Caco-2 (cell line): Measurements from ENCODE around the gene EFHC1. TPM values are rescaled to one million over a fixed set of nuclear protein-coding genes. Genes with fewer than 3 reads are reported as not detected.
A peak's percentile ranks its signal among the peaks of the same experiment; 100 is the strongest.

Source experiments
- BruUV-seq: library from RNA; stranded (reverse); fragments of 400-500 nt; replicated peaks from 2 replicates; lab custom pipeline; 2021; lab: Mats Ljungman, UMichigan
- CTCF ChIA-PET: fragments of 300-600 bp; sonication (Branson Sonifier 250); formaldehyde crosslinking; loops from one replicate; lab custom pipeline; 2022; ENCODE audit warnings: antibody characterized with exemption; lab: Charles Lee
- POLR2A ChIA-PET: fragments of 300-600 bp; sonication (Branson Sonifier 250); formaldehyde crosslinking; loops from one replicate; lab custom pipeline; 2022; ENCODE audit warnings: antibody characterized with exemption; lab: Charles Lee
- DNase-seq, 2 experiments: peaks; one replicate each; pipeline versions ENCODE4 v3.0.0 to v3.0.0-alpha.2; 2020 to 2022
- H3K27me3 ChIP-seq: replicated peaks from 2 replicates; pipeline ENCODE4 v1.6.0; 2011; ENCODE audit warnings: low read length; ENCODE audit not compliant: control insufficient read depth, insufficient read depth
- H3K36me3 ChIP-seq: 2 replicates; pipeline ENCODE4 v1.5.1; 2011; ENCODE audit warnings: low read length; ENCODE audit not compliant: control insufficient read depth, insufficient read depth
- H3K4me1 ChIP-seq: fragments of 250-450 bp; sonication (Bioruptor Pico); 2 replicates; pipeline ENCODE4 v1.5.1; 2020; ENCODE audit warnings: mild to moderate bottlenecking
- H3K4me3 ChIP-seq: 2 replicates; pipeline ENCODE4 v1.5.1; 2011; ENCODE audit warnings: low read depth, mild to moderate bottlenecking, control low read depth, low read length
- H3K9me3 ChIP-seq: fragments of 250-450 bp; sonication (Bioruptor Pico); 2 replicates; pipeline ENCODE4 v1.5.1; 2020; ENCODE audit warnings: mild to moderate bottlenecking, moderate library complexity
- H3K27ac Mint-ChIP-seq: one replicate; pipeline ENCODE4 v1.8.0; 2022; ENCODE audit warnings: mixed read lengths; ENCODE audit not compliant: unreplicated experiment
- H3K27me3 Mint-ChIP-seq: one replicate; pipeline ENCODE4 v1.8.0; 2022; ENCODE audit warnings: mixed read lengths; ENCODE audit not compliant: insufficient read depth, unreplicated experiment
- H3K36me3 Mint-ChIP-seq: one replicate; pipeline ENCODE4 v1.8.0; 2022; ENCODE audit warnings: mild to moderate bottlenecking, mixed read lengths; ENCODE audit not compliant: insufficient read depth, unreplicated experiment
- H3K4me1 Mint-ChIP-seq: one replicate; pipeline ENCODE4 v1.8.0; 2022; ENCODE audit warnings: low read depth, mixed read lengths; ENCODE audit not compliant: unreplicated experiment
- H3K4me3 Mint-ChIP-seq: one replicate; pipeline ENCODE4 v1.8.0; 2022; ENCODE audit warnings: mild to moderate bottlenecking, moderate library complexity, mixed read lengths; ENCODE audit not compliant: unreplicated experiment
- H3K9me3 Mint-ChIP-seq: one replicate; pipeline ENCODE4 v1.8.0; 2022; ENCODE audit warnings: mixed read lengths; ENCODE audit not compliant: unreplicated experiment
- intact Hi-C: fragments of 100-400 bp; cut with micrococcal nuclease; formaldehyde crosslinking; loops from one replicate; pipeline ENCODE4 v1.10.0; 2022; ENCODE audit not compliant: unreplicated experiment
- total RNA-seq: library from RNA; stranded (reverse); gene quantifications from 2 replicates; pipeline ENCODE4 v1.2.3, GENCODE V29; 2022
- TF ChIP-seq, protein P1 (sequence below), 2 experiments: fragments of 200-600 bp in 1 of 2; IDR thresholded peaks; 1 replicate in 1 of 2; 2 replicates in 1 of 2; pipeline versions ENCODE4 v1.5.1 to v1.8.0; 2011 to 2022; ENCODE audit warnings: antibody characterized with exemption in 1 of 2, control low read depth in 1 of 2, inconsistent platforms in 1 of 2, low read depth in 1 of 2, low read length in 1 of 2, mild to moderate bottlenecking in 1 of 2, moderate library complexity in 1 of 2; ENCODE audit not compliant: insufficient read depth in 1 of 2, severe bottlenecking in 1 of 2, unreplicated experiment in 1 of 2

The EFHC1 gene
- total RNA-seq, 1 experiment from 2014 or later, result 14.6 TPM

DNA sequence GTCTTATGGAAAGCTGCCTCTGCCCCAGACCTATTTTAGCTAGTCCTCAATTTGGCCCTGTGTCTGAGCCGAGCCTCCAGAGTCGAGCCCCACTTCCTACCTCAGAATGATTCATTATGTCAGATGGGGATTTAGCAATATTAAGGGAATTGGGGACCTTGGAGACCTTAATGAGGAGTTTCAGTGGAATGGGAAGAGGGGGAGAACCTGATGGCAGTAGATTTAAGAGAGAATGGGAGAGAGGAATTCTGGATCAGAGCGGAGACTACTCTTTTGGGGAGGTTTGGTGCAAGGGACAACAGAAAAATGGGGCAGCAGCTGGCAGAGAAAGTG is 63.5 kb downstream of the EFHC1 start:
- Mint-ChIP-seq H3K4me3 (no peak overlapping the region), H3K36me3 (no peaks in the 10 kb centered on the region), H3K27ac (peak overlapping the region; percentile 14), H3K4me1 (no peaks in the 10 kb centered on the region), H3K9me3 (no peaks in the 10 kb centered on the region), H3K27me3 (no peaks in the 10 kb centered on the region)
- H3K4me3 ChIP-seq, result no peak overlapping the region
- H3K36me3 ChIP-seq, result no peaks in the 10 kb centered on the region
- DNase-seq, result no peak
- ChIA-PET CTCF (no interaction called here), POLR2A (no interaction called here)
- intact Hi-C loops, result no loop called here
- no TSS peak for BruUV-seq
- H3K4me1 ChIP-seq, result no peaks in the 10 kb centered on the region
- H3K27me3 ChIP-seq, result no peaks in the 10 kb centered on the region
- TF ChIP-seq, protein P1, sequence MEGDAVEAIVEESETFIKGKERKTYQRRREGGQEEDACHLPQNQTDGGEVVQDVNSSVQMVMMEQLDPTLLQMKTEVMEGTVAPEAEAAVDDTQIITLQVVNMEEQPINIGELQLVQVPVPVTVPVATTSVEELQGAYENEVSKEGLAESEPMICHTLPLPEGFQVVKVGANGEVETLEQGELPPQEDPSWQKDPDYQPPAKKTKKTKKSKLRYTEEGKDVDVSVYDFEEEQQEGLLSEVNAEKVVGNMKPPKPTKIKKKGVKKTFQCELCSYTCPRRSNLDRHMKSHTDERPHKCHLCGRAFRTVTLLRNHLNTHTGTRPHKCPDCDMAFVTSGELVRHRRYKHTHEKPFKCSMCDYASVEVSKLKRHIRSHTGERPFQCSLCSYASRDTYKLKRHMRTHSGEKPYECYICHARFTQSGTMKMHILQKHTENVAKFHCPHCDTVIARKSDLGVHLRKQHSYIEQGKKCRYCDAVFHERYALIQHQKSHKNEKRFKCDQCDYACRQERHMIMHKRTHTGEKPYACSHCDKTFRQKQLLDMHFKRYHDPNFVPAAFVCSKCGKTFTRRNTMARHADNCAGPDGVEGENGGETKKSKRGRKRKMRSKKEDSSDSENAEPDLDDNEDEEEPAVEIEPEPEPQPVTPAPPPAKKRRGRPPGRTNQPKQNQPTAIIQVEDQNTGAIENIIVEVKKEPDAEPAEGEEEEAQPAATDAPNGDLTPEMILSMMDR (IDR thresholded peaks at IDR 0.05; ENCODE audit: insufficient read depth in 1 of 2, low read depth in 1 of 2, low read length in 1 of 2, severe bottlenecking in 1 of 2, unreplicated experiment in 1 of 2), result no peak
- no peaks in the 10 kb centered on the region for H3K9me3 ChIP-seq

DNA sequence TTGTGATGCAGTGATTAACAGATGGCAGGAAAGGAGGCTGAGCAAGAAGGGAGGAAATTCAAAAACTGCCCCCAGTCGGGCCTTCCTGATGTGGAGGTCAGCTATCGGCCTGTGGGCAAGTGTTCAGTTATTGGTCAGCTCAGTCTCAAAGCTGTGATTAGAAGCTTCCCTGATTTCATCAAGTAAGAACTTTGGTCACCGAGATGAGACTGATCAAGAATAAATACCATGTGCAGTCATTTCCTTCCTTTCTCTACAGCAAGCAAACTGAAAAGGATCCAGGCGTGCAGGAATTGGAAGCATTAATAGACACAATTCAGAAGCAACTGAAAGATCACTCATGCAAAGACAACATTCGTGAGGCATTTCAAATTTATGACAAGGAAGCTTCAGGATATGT is 69.7 kb downstream of the EFHC1 start:
- H3K9me3 ChIP-seq, result no peaks in the 10 kb centered on the region
- no peaks in the 10 kb centered on the region for H3K4me1 ChIP-seq
- Mint-ChIP-seq H3K27me3 (no peaks in the 10 kb centered on the region), H3K4me1 (no peaks in the 10 kb centered on the region), H3K9me3 (no peaks in the 10 kb centered on the region), H3K4me3 (no peak overlapping the region), H3K36me3 (peaks cover 4% of the 10 kb centered on the region), H3K27ac (no peak overlapping the region)
- intact Hi-C loops, result no loop called here
- no peaks in the 10 kb centered on the region for H3K27me3 ChIP-seq
- H3K36me3 ChIP-seq, result no peaks in the 10 kb centered on the region
- DNase-seq, result no peak
- no peak overlapping the region for H3K4me3 ChIP-seq
- TF ChIP-seq, protein P1 (IDR thresholded peaks at IDR 0.05; ENCODE audit: insufficient read depth in 1 of 2, low read depth in 1 of 2, low read length in 1 of 2, severe bottlenecking in 1 of 2, unreplicated experiment in 1 of 2), result no peak
- POLR2A ChIA-PET, result no interaction called here
- CTCF ChIA-PET, result no interaction called here
- no TSS peak for BruUV-seq

DNA sequence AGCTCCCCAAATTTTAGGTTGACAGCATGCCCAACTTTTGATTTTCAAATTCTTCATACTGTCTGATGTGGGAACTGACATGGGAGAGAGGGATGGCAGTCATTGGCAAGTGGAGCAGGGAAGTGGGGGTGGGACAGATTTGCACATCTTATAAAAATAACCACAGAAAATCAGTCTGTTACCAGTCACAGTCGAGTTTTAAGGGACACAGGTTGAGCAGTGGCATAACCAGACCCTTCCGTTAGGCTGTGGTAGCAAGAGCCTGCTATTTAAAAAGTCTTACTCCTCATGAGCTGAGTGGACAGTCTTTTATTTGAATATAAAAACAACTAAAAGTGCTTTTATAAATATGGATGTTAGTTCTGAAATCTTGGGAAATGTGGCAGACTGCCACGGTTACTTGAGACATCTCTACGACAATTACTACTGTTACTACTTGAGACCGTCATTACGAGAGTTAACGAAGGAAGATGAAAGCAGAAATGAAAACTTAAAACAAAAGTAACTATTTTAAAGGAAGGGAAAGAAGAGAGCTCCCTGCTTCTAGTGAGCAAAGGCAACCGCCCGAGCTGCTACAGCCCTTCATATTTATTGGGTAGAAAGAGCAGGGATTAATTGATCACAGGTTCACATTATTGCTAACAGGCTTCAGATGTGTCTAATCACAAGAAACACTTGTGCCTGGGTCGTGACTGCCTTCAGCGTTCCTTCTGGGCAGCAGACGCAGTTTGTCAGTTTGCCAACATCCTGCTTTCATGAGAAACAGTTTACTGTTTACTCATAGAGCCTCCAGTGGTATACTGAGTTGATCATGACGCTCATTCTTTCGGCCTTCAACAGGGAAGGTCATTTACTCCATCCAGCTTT is 71.3 kb downstream of the EFHC1 start:
- Mint-ChIP-seq H3K4me1 (no peaks in the 10 kb centered on the region), H3K9me3 (no peaks in the 10 kb centered on the region), H3K27me3 (no peaks in the 10 kb centered on the region), H3K36me3 (peaks cover 10% of the 10 kb centered on the region), H3K27ac (no peak overlapping the region), H3K4me3 (no peak overlapping the region)
- Histone ChIP-seq H3K36me3 (no peaks in the 10 kb centered on the region), H3K4me3 (no peak overlapping the region), H3K9me3 (no peaks in the 10 kb centered on the region), H3K27me3 (no peaks in the 10 kb centered on the region), H3K4me1 (no peaks in the 10 kb centered on the region)
- BruUV-seq, result no TSS peak
- DNase-seq, result no peak
- POLR2A ChIA-PET, result no interaction called here
- CTCF ChIA-PET, result no interaction called here
- TF ChIP-seq, protein P1 (IDR thresholded peaks at IDR 0.05; ENCODE audit: insufficient read depth in 1 of 2, low read depth in 1 of 2, low read length in 1 of 2, severe bottlenecking in 1 of 2, unreplicated experiment in 1 of 2), result no peak
- intact Hi-C loops, result no loop called here
